Endothelial cell of umbilical vein (primary cell): Measurements from ENCODE around the gene TCN2. TPM values are rescaled to one million over a fixed set of nuclear protein-coding genes. Genes with fewer than 3 reads are reported as not detected.

Source experiments
- BruUV-seq: library from RNA; stranded (reverse); fragments of 400-500 nt; replicated peaks from 2 replicates; lab custom pipeline; 2021; lab: Mats Ljungman, UMichigan
- CTCF ChIA-PET: fragments of 300-600, 350-600 bp; sonication (Branson Sonifier 250); formaldehyde crosslinking; loops from one replicate; lab custom pipeline; 2021; ENCODE audit warnings: antibody characterized with exemption, inconsistent platforms; lab: Charles Lee
- POLR2A ChIA-PET: fragments of 300-600, 350-600 bp; sonication (Branson Sonifier 250); formaldehyde crosslinking; loops from one replicate; lab custom pipeline; 2021; ENCODE audit warnings: antibody characterized with exemption, inconsistent platforms; lab: Charles Lee
- DNase-seq: peaks from one replicate; pipeline ENCODE4 v3.0.0-alpha.2; 2011; ENCODE audit warnings: low read depth, low spot score
- FAIRE-seq: peaks from 2 replicates; lab custom pipeline; 2011; peaks lifted over from hg19 to GRCh38; lab: Jason Lieb, UNC
- H2AFZ ChIP-seq: 2 replicates; pipeline ENCODE4 v1.6.0; 2012; ENCODE audit warnings: low read depth, low read length, control low read depth, inconsistent platforms
- H3K27ac ChIP-seq: 2 replicates; pipeline ENCODE4 v1.5.1; 2011; ENCODE audit warnings: low read depth, mild to moderate bottlenecking, control low read depth, low read length, moderate library complexity; ENCODE audit not compliant: insufficient read depth
- H3K27me3 ChIP-seq, 2 experiments: 2 replicates each; pipeline versions ENCODE4 v1.6.0 to v1.6.1; 2011; ENCODE audit warnings: low read length in 2 of 2, mixed read lengths in 1 of 2; ENCODE audit not compliant: control insufficient read depth in 2 of 2, insufficient read depth in 2 of 2
- H3K36me3 ChIP-seq, 2 experiments: 2 replicates in 1 of 2; 3 replicates in 1 of 2; pipeline ENCODE4 v1.5.1; 2011; ENCODE audit warnings: low read length in 2 of 2, mild to moderate bottlenecking in 1 of 2, moderate library complexity in 1 of 2; ENCODE audit not compliant: control insufficient read depth in 2 of 2, insufficient read depth in 2 of 2; ENCODE audit errors: extremely low read depth in 1 of 2
- H3K4me1 ChIP-seq: 3 replicates; pipeline ENCODE4 v1.5.1; 2011; ENCODE audit warnings: mild to moderate bottlenecking, low read length; ENCODE audit not compliant: control insufficient read depth, insufficient read depth; ENCODE audit errors: extremely low read depth
- H3K4me2 ChIP-seq: 2 replicates; pipeline ENCODE4 v1.6.1; 2011; ENCODE audit warnings: low read length, control low read depth, mixed read lengths; ENCODE audit not compliant: insufficient read depth
- H3K4me3 ChIP-seq, 3 experiments: fragments of 200-600 bp in 1 of 3; sonication (generic), shearing (Covaris generic) in 1 of 3; replicated peaks in 1 of 3; 2 replicates each; pipeline ENCODE4 v1.5.1; 2011 to 2016; ENCODE audit warnings: control low read depth in 3 of 3, low read length in 3 of 3, mild to moderate bottlenecking in 2 of 3, inconsistent platforms in 1 of 3, low read depth in 1 of 3, moderate library complexity in 1 of 3; ENCODE audit not compliant: insufficient read depth in 1 of 3
- H3K79me2 ChIP-seq: 2 replicates; pipeline ENCODE4 v1.6.0; 2012; ENCODE audit warnings: low read length, inconsistent platforms; ENCODE audit not compliant: control insufficient read depth, insufficient read depth
- H3K9ac ChIP-seq: replicated peaks from 2 replicates; pipeline ENCODE3; 2011; ENCODE audit warnings: low read length, control low read depth; ENCODE audit not compliant: insufficient read depth; ENCODE audit errors: extremely low read depth
- H3K9me1 ChIP-seq: replicated peaks from 3 replicates; pipeline ENCODE4 v1.6.0; 2011; ENCODE audit warnings: mild to moderate bottlenecking, low read length; ENCODE audit not compliant: control insufficient read depth, insufficient read depth; ENCODE audit errors: extremely low read depth
- H3K9me3 ChIP-seq: replicated peaks from 2 replicates; pipeline ENCODE4 v1.5.1; 2012; ENCODE audit warnings: low read length, inconsistent platforms; ENCODE audit not compliant: control insufficient read depth, insufficient read depth
- H4K20me1 ChIP-seq: replicated peaks from 2 replicates; pipeline ENCODE3; 2011; ENCODE audit warnings: mild to moderate bottlenecking, low read length; ENCODE audit not compliant: control insufficient read depth, insufficient read depth; ENCODE audit errors: extremely low read depth
- EZH2 ChIP-seq: IDR thresholded peaks from 2 replicates; pipeline ENCODE4 v1.6.1; 2012; ENCODE audit warnings: borderline replicate concordance, low read depth, mild to moderate bottlenecking, moderate library complexity, low read length, inconsistent platforms; ENCODE audit not compliant: severe bottlenecking
- GATA2 ChIP-seq: IDR thresholded peaks from 2 replicates; pipeline ENCODE4 v1.7.0; 2011; ENCODE audit warnings: low read depth, mild to moderate bottlenecking, moderate library complexity, mixed read lengths, low read length; ENCODE audit not compliant: insufficient read length, insufficient read depth
- JUN ChIP-seq: IDR thresholded peaks from 2 replicates; pipeline ENCODE4 v1.6.1; 2011; ENCODE audit warnings: borderline replicate concordance, low read depth; ENCODE audit not compliant: insufficient read length, insufficient read depth
- MAX ChIP-seq: IDR thresholded peaks from 2 replicates; pipeline ENCODE4 v1.6.1; 2011; ENCODE audit not compliant: insufficient read depth, insufficient read length
- dilution Hi-C: fragments of 300-500 bp; cut with MboI; formaldehyde crosslinking; loops from one replicate; pipeline ENCODE4 v1.15.0; 2019; ENCODE audit warnings: low sequenced_read_pairs; ENCODE audit not compliant: extremely low pct_ligation_motif_present
- intact Hi-C: fragments of 100-400 bp; cut with micrococcal nuclease; formaldehyde crosslinking; loops from one replicate; pipeline ENCODE4 v1.10.0; 2022
- polyA plus RNA-seq, 4 experiments: library from polyadenylated mRNA; depleted of rRNA in 3 of 4; stranded (reverse) in 3 of 4; unstranded in 1 of 4; fragments of >200 nt; gene quantifications; 2 replicates each; pipeline versions ENCODE4 v1.2.1 to v1.2.3, GENCODE V29; 2011 to 2012; ENCODE audit warnings: missing spikeins in 1 of 4
- total RNA-seq: library from RNA; stranded (reverse); gene quantifications from 2 replicates; pipeline ENCODE4 v1.2.3, GENCODE V29; 2021

TCN2 gene
- total and polyA plus RNA-seq, 2 donors (not counting 3 experiments of a cell fraction or from before 2014, with no cell fraction given) = 80.6 to 188 TPM

GRCh38 chr22:30569674-30570202, 37.2 kb upstream of the TCN2 start:
- Histone ChIP-seq H3K9ac (no peak overlapping the region), H3K9me3 (no peaks in the 10 kb centered on the region), H3K9me1 (no peaks in the 10 kb centered on the region), H3K79me2 (no peaks in the 10 kb centered on the region), H3K4me1 (no peaks in the 10 kb centered on the region), H3K4me2 (no peak overlapping the region), H3K27ac (no peak overlapping the region), H2AFZ (no peak overlapping the region), H3K4me3 (no peak overlapping the region), H4K20me1 (no peaks in the 10 kb centered on the region), H3K27me3 (peaks cover 0 to 5% of the 10 kb centered on the region in 2 experiments), H3K36me3 (no peaks in the 10 kb centered on the region)
- FAIRE-seq = no peak
- intact Hi-C loops = no loop called here
- ChIA-PET CTCF (no interaction called here), POLR2A (no interaction called here)
- no TSS peak for BruUV-seq
- TF ChIP-seq GATA2 (no peak), JUN (no peak), EZH2 (no peak)
- DNase-seq = no peak
- dilution Hi-C loops = no loop called here

DNA sequence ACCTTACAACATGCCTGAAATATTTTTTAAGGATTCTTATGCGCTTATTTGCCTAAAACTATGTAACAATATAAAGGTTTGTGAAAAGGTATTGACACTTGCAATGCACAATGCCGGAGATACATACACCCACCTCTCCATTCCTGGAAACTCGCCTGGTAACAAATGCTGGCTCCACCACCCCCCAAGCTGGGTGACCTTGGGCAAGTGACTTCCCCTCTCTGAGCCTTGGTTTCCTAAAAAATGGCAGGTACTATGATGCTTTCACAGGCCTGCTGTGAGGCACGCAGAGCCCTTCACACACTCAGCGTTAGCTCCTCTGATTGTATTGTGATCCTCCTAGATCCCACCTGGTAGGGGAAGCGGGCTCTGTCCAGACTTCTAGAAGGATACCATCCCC, 34.8 kb upstream of the TCN2 start:
- CTCF ChIA-PET = interaction anchor here (1.1 kb wide), 1 partner anchor 183 kb away, joined by 3 read pairs; no protein-coding TSS in a partner anchor
- H3K36me3 ChIP-seq = peaks cover 0 to 13% of the 10 kb centered on the region in 2 experiments
- H4K20me1 ChIP-seq = no peaks in the 10 kb centered on the region
- DNase-seq (no peak), FAIRE-seq (no peak)
- no peak overlapping the region for H2AFZ ChIP-seq
- H3K9ac ChIP-seq = no peak overlapping the region
- dilution Hi-C loops = no loop called here
- no TSS peak for BruUV-seq
- POLR2A ChIA-PET = no interaction called here
- TF ChIP-seq EZH2 = no peak
- TF ChIP-seq MAX = no peak
- no peaks in the 10 kb centered on the region for H3K9me3 ChIP-seq
- intact Hi-C loops = no loop called here
- H3K27me3 ChIP-seq = peaks cover 0 to 5% of the 10 kb centered on the region in 2 experiments
- no peaks in the 10 kb centered on the region for H3K79me2 ChIP-seq
- H3K4me3 ChIP-seq = no peak overlapping the region
- no peak overlapping the region for H3K4me2 ChIP-seq
- no peak overlapping the region for H3K27ac ChIP-seq
- no peaks in the 10 kb centered on the region for H3K9me1 ChIP-seq
- H3K4me1 ChIP-seq = no peaks in the 10 kb centered on the region
